ENCODE results near the gene EHD4.

EHD4 gene

GRCh38 chr15:41961001-41961518 is 11.3 kb downstream of the EHD4 start:
- Mint-ChIP-seq H3K27ac (no peak overlapping the region), H3K27me3 (no peaks in the 10 kb centered on the region), H3K4me1 (ENCODE audit: low read depth) (peaks cover 26% of the 10 kb centered on the region), H3K9me3 (no peaks in the 10 kb centered on the region), H3K4me3 (no peak overlapping the region), H3K36me3 (ENCODE audit: low read depth) (peaks cover 21% of the 10 kb centered on the region)

- peaks cover 19% of the 10 kb centered on the region for H3K4me1 Mint-ChIP-seq (ENCODE audit: low read depth)
- H3K4me3 Mint-ChIP-seq, result no peak overlapping the region
- H3K9me3 Mint-ChIP-seq, result no peaks in the 10 kb centered on the region
- peaks cover 19% of the 10 kb centered on the region for H3K36me3 Mint-ChIP-seq (ENCODE audit: low read depth)
- no peaks in the 10 kb centered on the region for H3K27me3 Mint-ChIP-seq
- H3K27ac Mint-ChIP-seq, result no peak overlapping the region
Observed at GRCh38 chr15:41958002-41958420, 14.3 kb downstream of the EHD4 start.

DNA sequence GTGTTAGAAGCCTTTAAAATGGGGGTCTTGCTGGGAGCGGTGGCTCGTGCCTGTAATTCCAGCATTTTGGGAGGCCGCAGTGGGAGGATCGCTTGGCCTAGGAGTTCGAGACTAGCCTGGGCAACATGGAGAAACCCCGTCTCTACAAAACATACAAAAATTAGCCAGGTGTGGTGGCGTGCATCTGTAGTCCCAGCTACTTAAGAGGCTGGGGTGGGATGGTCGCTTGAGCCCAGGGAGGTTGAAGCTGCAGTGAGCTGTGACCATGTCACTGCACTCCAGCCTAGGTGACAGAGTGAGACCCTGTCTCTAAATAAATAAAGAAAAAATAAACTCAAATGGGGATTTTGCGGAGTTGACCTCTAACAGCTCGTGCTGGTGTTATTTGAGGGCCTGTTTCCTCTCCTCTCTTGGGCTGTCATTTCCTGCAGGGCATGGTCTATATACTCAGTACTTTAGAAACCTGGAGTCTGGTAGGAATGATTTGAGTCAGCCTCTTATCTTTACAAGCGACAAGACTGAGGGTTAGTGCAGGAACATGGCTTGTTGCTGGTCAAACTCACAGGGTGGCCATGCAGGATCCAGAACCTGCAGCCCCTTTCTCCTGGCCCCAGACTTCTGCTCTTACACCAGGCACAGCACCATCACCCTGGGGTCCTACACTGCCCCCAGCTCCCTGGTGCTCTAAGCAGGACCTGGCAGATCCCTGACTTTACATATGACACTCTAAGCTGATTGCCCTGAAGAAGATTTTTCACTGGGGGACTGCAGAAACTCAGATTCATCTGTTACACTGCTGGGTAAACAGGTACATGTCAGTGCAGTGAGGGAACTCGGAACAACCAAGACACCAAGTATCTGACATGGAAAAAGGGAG is 15.1 kb downstream of the EHD4 start:
- H3K36me3 Mint-ChIP-seq (ENCODE audit: low read depth), result peaks cover 23% of the 10 kb centered on the region
- peaks cover 19% of the 10 kb centered on the region for H3K4me1 Mint-ChIP-seq (ENCODE audit: low read depth)
- no peak overlapping the region for H3K27ac Mint-ChIP-seq
- H3K27me3 Mint-ChIP-seq, result no peaks in the 10 kb centered on the region
- no peak overlapping the region for H3K4me3 Mint-ChIP-seq
- H3K9me3 Mint-ChIP-seq, result no peaks in the 10 kb centered on the region

DNA sequence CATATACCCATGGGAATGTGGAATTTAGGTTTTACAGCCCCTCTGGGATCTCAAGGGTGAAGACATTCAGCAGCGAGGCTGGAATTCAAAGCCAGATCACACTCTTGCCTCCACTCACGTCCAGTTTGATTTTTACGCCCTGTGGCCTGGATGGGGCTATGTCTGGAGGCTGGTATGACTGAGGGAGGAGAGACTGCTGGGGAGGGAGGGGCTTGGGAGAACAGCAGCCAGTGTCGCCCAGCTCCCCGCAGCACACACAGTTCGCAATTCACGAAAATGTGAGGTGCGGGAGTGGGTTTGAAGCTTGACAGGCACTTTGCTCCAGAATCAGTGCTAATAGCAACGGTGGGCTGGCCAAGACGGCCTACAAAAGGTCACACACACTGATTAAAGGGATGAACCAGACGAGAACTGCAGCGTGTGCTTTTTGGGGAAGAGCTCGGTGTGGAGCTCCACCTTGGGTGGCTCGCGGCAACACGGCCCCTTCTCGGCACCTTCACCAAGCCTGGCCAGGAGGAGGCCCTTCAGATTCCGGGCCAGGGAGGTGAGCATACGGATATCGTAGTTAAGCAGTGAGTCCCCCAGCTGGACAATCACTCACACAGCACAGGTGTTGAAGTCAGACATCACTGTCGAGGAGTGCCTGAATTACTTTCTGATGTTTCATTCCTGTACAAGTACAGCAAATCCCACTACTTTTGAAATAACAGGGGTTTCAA is 16.4 kb downstream of the EHD4 start:
- Mint-ChIP-seq H3K4me3 (no peak overlapping the region), H3K27me3 (no peaks in the 10 kb centered on the region), H3K9me3 (no peaks in the 10 kb centered on the region), H3K36me3 (ENCODE audit: low read depth) (peaks cover 26% of the 10 kb centered on the region), H3K27ac (no peak overlapping the region), H3K4me1 (ENCODE audit: low read depth) (peaks cover 13% of the 10 kb centered on the region)

DNA sequence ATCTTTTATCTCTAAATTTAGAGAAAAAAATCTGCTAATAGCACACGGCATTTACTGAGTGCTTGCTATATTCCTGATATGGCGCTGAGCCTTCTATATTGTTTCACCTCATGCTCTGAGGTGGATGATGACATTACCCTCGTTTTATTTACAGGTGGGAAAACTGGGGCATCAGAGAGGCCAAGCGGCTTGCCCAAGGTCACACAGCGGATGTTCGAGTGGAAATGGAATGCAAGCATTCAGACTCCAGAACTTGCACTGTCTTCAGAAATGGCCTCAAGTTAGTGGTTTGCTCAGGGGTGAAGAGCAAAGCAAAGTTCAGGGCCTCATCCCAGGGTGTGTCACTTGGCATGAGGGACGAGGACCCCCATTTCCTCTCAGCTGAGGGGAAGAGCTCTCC is 17.3 kb downstream of the EHD4 start:
- H3K4me3 Mint-ChIP-seq, result no peak overlapping the region
- peaks cover 26% of the 10 kb centered on the region for H3K36me3 Mint-ChIP-seq (ENCODE audit: low read depth)
- H3K9me3 Mint-ChIP-seq, result no peaks in the 10 kb centered on the region
- no peaks in the 10 kb centered on the region for H3K27me3 Mint-ChIP-seq
- peaks cover 13% of the 10 kb centered on the region for H3K4me1 Mint-ChIP-seq (ENCODE audit: low read depth)
- H3K27ac Mint-ChIP-seq, result no peak overlapping the region

GRCh38 chr15:41954036-41954435 is 18.3 kb downstream of the EHD4 start:
- no peak overlapping the region for H3K4me3 Mint-ChIP-seq
- H3K27me3 Mint-ChIP-seq, result no peaks in the 10 kb centered on the region
- H3K36me3 Mint-ChIP-seq (ENCODE audit: low read depth), result peaks cover 21% of the 10 kb centered on the region
- no peaks in the 10 kb centered on the region for H3K9me3 Mint-ChIP-seq
- H3K4me1 Mint-ChIP-seq (ENCODE audit: low read depth), result peaks cover 13% of the 10 kb centered on the region
- no peak overlapping the region for H3K27ac Mint-ChIP-seq

DNA sequence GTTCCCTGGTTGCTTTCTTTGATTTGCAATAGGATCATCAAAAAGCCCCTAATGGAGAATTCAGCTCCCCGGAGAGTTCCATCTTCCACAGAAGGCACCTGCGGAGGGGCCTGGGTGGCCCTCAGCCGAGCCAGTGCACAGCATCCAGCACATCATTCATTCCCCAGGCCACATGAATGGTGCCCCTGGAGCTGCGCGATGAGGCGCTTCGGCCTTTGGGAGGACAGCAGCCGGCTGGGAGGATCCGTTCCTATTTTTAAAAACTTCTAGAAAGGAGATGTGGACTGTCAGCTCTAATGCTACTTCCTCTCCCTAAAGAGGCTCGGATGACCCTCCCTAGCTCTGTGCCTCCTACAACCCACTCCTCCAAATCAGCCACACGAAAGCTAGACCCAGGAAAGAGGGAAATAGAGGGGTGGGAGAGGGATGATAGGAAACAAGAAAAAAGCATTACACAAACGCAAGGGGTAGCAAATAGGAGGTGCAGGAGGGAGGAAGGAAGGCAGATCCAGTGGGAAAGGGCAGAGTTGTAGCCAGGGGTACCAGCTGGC is 20.3 kb downstream of the EHD4 start:
- no peaks in the 10 kb centered on the region for H3K27me3 Mint-ChIP-seq
- H3K9me3 Mint-ChIP-seq, result no peaks in the 10 kb centered on the region
- no peak overlapping the region for H3K27ac Mint-ChIP-seq
- H3K36me3 Mint-ChIP-seq (ENCODE audit: low read depth), result peaks cover 15% of the 10 kb centered on the region
- H3K4me1 Mint-ChIP-seq (ENCODE audit: low read depth), result peaks cover 4% of the 10 kb centered on the region
- H3K4me3 Mint-ChIP-seq, result no peak overlapping the region

DNA sequence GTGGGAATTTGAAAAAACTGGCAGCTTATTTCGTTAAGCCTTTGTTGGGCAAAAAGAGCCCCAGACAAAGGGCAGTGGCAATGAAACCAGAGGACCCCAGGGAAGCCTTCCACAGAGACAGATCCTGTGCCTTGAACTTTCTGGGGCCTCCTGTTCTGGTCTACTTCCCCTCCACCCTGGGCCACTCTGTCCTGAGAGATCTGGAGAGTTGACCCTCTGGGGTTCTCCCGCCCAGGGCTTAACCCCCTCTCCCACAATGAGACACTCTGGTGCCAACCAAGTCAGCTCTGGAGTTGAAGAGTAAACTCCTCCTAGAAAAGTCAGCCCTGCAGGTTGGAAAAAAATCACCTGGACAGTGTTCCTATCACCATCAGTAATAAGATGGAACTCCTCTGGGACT is 20.8 kb downstream of the EHD4 start:
- Mint-ChIP-seq H3K9me3 (no peaks in the 10 kb centered on the region), H3K4me1 (ENCODE audit: low read depth) (peaks cover 1% of the 10 kb centered on the region), H3K4me3 (no peak overlapping the region), H3K36me3 (ENCODE audit: low read depth) (peaks cover 15% of the 10 kb centered on the region), H3K27ac (no peak overlapping the region), H3K27me3 (no peaks in the 10 kb centered on the region)

DNA sequence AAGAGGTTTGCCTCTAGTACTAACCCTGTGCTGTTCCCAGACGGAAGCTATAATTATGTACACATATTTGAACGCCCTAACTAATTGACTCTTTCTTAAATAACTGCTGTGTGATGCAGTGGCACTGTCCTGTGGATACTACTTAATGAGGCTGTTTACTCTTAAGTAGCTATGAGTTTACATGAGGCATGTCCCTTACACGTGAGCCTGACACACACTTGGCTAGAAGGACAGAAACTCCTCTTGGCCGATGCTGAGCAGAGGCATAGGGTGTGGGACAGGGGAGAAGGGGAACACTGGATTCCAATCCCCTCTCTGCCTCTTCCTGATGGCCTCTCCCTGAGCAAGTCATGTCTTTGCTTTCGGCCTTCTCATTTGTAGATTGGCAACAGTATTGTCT is 21.9 kb downstream of the EHD4 start:
- no peaks in the 10 kb centered on the region for H3K4me1 Mint-ChIP-seq (ENCODE audit: low read depth)
- no peak overlapping the region for H3K27ac Mint-ChIP-seq
- H3K27me3 Mint-ChIP-seq, result no peaks in the 10 kb centered on the region
- H3K36me3 Mint-ChIP-seq (ENCODE audit: low read depth), result peaks cover 15% of the 10 kb centered on the region
- H3K9me3 Mint-ChIP-seq, result no peaks in the 10 kb centered on the region
- no peak overlapping the region for H3K4me3 Mint-ChIP-seq

DNA sequence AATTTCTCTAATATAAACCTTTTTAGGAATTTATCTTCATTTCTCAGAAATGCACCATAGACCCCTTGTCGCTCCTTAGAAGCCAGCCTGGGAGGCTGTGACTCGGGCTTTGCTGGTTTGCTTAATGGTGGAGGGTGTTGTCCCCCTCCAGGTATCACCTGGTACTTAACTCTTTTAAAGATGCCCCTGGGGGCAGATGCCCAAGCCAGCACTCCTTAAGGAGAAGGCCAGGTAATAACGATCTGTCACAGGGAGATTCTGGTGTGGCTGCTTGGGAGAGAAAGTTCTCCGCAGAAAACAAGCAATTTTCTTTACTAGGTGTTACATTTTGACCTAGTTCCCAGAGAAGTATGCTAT is 22.3 kb downstream of the EHD4 start:
- H3K4me3 Mint-ChIP-seq, result no peak overlapping the region
- no peak overlapping the region for H3K27ac Mint-ChIP-seq
- peaks cover 15% of the 10 kb centered on the region for H3K36me3 Mint-ChIP-seq (ENCODE audit: low read depth)
- no peaks in the 10 kb centered on the region for H3K4me1 Mint-ChIP-seq (ENCODE audit: low read depth)
- no peaks in the 10 kb centered on the region for H3K27me3 Mint-ChIP-seq
- no peaks in the 10 kb centered on the region for H3K9me3 Mint-ChIP-seq

GRCh38 chr15:41949401-41950126 is 22.8 kb downstream of the EHD4 start:
- H3K27me3 Mint-ChIP-seq, result no peaks in the 10 kb centered on the region
- no peak overlapping the region for H3K27ac Mint-ChIP-seq
- no peak overlapping the region for H3K4me3 Mint-ChIP-seq
- H3K4me1 Mint-ChIP-seq (ENCODE audit: low read depth), result no peaks in the 10 kb centered on the region
- peaks cover 15% of the 10 kb centered on the region for H3K36me3 Mint-ChIP-seq (ENCODE audit: low read depth)
- no peaks in the 10 kb centered on the region for H3K9me3 Mint-ChIP-seq

- H3K36me3 Mint-ChIP-seq (ENCODE audit: low read depth), result peaks cover 15% of the 10 kb centered on the region
- H3K4me3 Mint-ChIP-seq, result no peak overlapping the region
- no peaks in the 10 kb centered on the region for H3K27me3 Mint-ChIP-seq
- H3K4me1 Mint-ChIP-seq (ENCODE audit: low read depth), result no peaks in the 10 kb centered on the region
- no peaks in the 10 kb centered on the region for H3K9me3 Mint-ChIP-seq
- no peak overlapping the region for H3K27ac Mint-ChIP-seq
Observed at GRCh38 chr15:41948490-41948889, 23.9 kb downstream of the EHD4 start.

- H3K4me3 Mint-ChIP-seq, result no peak overlapping the region
- no peaks in the 10 kb centered on the region for H3K27me3 Mint-ChIP-seq
- H3K27ac Mint-ChIP-seq, result no peak overlapping the region
- peaks cover 12% of the 10 kb centered on the region for H3K36me3 Mint-ChIP-seq (ENCODE audit: low read depth)
- no peaks in the 10 kb centered on the region for H3K4me1 Mint-ChIP-seq (ENCODE audit: low read depth)
- H3K9me3 Mint-ChIP-seq, result no peaks in the 10 kb centered on the region
Observed at GRCh38 chr15:41946970-41947369, 25.4 kb downstream of the EHD4 start.

DNA sequence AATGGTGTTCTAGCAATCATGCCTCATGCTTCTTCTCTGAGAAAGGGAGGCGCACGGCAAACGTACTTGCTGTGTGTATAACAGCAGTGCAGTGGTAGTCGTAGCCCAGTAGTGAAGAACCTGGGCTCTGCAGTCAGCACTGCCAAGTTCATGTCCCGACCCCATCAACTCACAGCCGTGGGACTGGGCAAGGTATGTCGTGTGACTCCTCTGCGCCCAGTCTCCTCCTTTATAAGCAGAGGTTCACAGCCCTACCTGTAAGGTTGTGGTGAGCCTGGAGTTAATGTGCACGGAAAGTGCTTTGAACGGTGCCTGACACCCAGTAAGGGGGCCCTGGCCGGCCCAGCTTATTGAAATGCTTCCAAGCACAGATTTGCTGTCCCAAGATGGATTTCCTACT is 26.6 kb downstream of the EHD4 start:
- no peak overlapping the region for H3K27ac Mint-ChIP-seq

DNA sequence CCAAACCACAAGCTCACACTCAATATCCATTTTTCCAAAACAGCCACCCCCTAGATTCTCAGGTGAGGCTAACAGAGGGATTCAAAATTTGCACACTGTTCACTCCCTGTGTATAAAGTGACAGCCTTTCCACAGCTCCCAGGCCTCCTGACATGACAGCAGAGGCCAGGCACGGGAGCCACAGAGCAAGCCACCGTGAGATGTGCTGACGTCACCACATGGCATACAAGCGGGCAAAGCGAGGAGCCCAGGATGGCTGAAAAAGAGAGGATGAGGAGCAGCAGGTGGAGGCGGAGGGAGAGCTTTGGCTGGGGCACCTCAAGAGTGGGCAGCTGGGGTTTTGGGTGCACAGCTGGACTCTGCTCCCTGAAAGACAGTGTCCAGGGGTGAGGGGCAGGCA is 27.1 kb downstream of the EHD4 start:
- Mint-ChIP-seq H3K4me3 (no peak overlapping the region), H3K27ac (no peak overlapping the region), H3K4me1 (ENCODE audit: low read depth) (peaks cover 11% of the 10 kb centered on the region), H3K9me3 (no peaks in the 10 kb centered on the region), H3K27me3 (no peaks in the 10 kb centered on the region), H3K36me3 (ENCODE audit: low read depth) (peaks cover 17% of the 10 kb centered on the region)

More for the DNA sequence above, 26.6 kb downstream of the EHD4 start:
- peaks cover 12% of the 10 kb centered on the region for H3K36me3 Mint-ChIP-seq (ENCODE audit: low read depth)
- peaks cover 6% of the 10 kb centered on the region for H3K4me1 Mint-ChIP-seq (ENCODE audit: low read depth)
- H3K4me3 Mint-ChIP-seq, result no peak overlapping the region
- H3K27me3 Mint-ChIP-seq, result no peaks in the 10 kb centered on the region
- no peaks in the 10 kb centered on the region for H3K9me3 Mint-ChIP-seq
